Neural cell (in vitro differentiated cells): Measurements from ENCODE around the gene TBC1D9. TPM values are rescaled to one million over a fixed set of nuclear protein-coding genes. Genes with fewer than 3 reads are reported as not detected.
A peak's percentile ranks its signal among the peaks of the same experiment; 100 is the strongest.

Experiments used
- H2AFZ ChIP-seq: fragments of 200-600, 300-800 bp; sonication (generic), shearing (Covaris generic); 2 replicates; pipeline ENCODE4 v1.6.0; 2014; ENCODE audit warnings: low read depth, mild to moderate bottlenecking, antibody characterized with exemption, low read length, moderate library complexity
- H3F3A ChIP-seq: fragments of 200-600 bp; shearing (Covaris generic); 2 replicates; pipeline ENCODE4 v1.6.1; 2016; ENCODE audit warnings: mild to moderate bottlenecking, moderate library complexity, mixed read lengths, antibody characterized with exemption, low read length; ENCODE audit not compliant: insufficient read depth, poor library complexity, severe bottlenecking
- H3K27ac ChIP-seq: fragments of 200-600, 300-800 bp; sonication (generic), shearing (Covaris generic); 2 replicates; pipeline ENCODE4 v1.5.1; 2014; ENCODE audit warnings: mild to moderate bottlenecking, low read length, moderate library complexity
- H3K27me3 ChIP-seq: fragments of 300-800, 200-600 bp; sonication (generic), shearing (Covaris generic); 2 replicates; pipeline ENCODE4 v1.6.0; 2014; ENCODE audit warnings: mild to moderate bottlenecking, low read depth, low read length, moderate library complexity; ENCODE audit not compliant: insufficient read depth
- H3K36me3 ChIP-seq: fragments of 300-800, 200-600 bp; sonication (generic), shearing (Covaris generic); 2 replicates; pipeline ENCODE4 v1.5.1; 2014; ENCODE audit warnings: mild to moderate bottlenecking, antibody characterized with exemption, low read length, moderate library complexity; ENCODE audit not compliant: insufficient read depth
- H3K4me2 ChIP-seq: fragments of 300-800, 200-600 bp; sonication (generic), shearing (Covaris generic); 2 replicates; pipeline ENCODE4 v1.6.0; 2014; ENCODE audit warnings: mild to moderate bottlenecking, low read length
- H3K4me3 ChIP-seq: fragments of 300-800, 200-600 bp; sonication (generic), shearing (Covaris generic); 2 replicates; pipeline ENCODE4 v1.5.1; 2014; ENCODE audit warnings: mild to moderate bottlenecking, low read length, moderate library complexity
- H3K79me2 ChIP-seq: fragments of 200-600 bp; shearing (Covaris generic); replicated peaks from 2 replicates; pipeline ENCODE4 v1.6.0; 2014; ENCODE audit warnings: mild to moderate bottlenecking, low read length, moderate library complexity; ENCODE audit not compliant: insufficient read depth
- H3K9ac ChIP-seq: fragments of 300-800, 200-600 bp; sonication (generic), shearing (Covaris generic); 2 replicates; pipeline ENCODE4 v1.6.1; 2016; ENCODE audit warnings: mild to moderate bottlenecking, low read length, mixed read lengths
- H3K9me2 ChIP-seq: fragments of 200-600 bp; shearing (Covaris generic); 2 replicates; pipeline ENCODE4 v1.6.1; 2016; ENCODE audit warnings: mild to moderate bottlenecking, low read length, mixed read lengths; ENCODE audit not compliant: insufficient read depth
- H3K9me3 ChIP-seq: fragments of 200-600, 300-800 bp; sonication (generic), shearing (Covaris generic); 2 replicates; pipeline ENCODE4 v1.6.1; 2016; ENCODE audit warnings: mild to moderate bottlenecking, mixed run types, low read length, moderate library complexity, mixed read lengths
- H4K20me1 ChIP-seq: fragments of 200-600 bp; shearing (Covaris generic); 2 replicates; pipeline ENCODE4 v1.6.1; 2016; ENCODE audit warnings: mild to moderate bottlenecking, mixed run types; ENCODE audit not compliant: insufficient read depth
- EP300 ChIP-seq: fragments of 450-650 bp; conservative IDR thresholded peaks from 2 replicates; pipeline ENCODE4 v1.6.1; 2014; ENCODE audit warnings: antibody characterized with exemption, mild to moderate bottlenecking, moderate library complexity; ENCODE audit not compliant: poor library complexity, severe bottlenecking
- EZH2 ChIP-seq: fragments of 200-600, 300-800 bp; shearing (Covaris generic), sonication (generic); IDR thresholded peaks from 2 replicates; pipeline ENCODE4 v1.6.1; 2014; ENCODE audit warnings: antibody characterized with exemption, low read length, borderline replicate concordance, mild to moderate bottlenecking; ENCODE audit not compliant: insufficient read depth, poor library complexity, severe bottlenecking
- MXI1 ChIP-seq: fragments of 450-650 bp; conservative IDR thresholded peaks from 2 replicates; pipeline ENCODE4 v1.6.1; 2014; ENCODE audit warnings: antibody characterized with exemption, mild to moderate bottlenecking; ENCODE audit not compliant: poor library complexity, severe bottlenecking
- POLR2AphosphoS5 ChIP-seq: IDR thresholded peaks from 2 replicates; pipeline ENCODE4 v1.6.1; 2012
- RAD21 ChIP-seq: fragments of 450-650 bp; conservative IDR thresholded peaks from 2 replicates; pipeline ENCODE4 v1.6.1; 2014; ENCODE audit warnings: antibody characterized with exemption, mild to moderate bottlenecking, moderate library complexity
- SMC3 ChIP-seq: fragments of 450-650 bp; conservative IDR thresholded peaks from 2 replicates; pipeline ENCODE4 v1.6.1; 2014; ENCODE audit warnings: antibody characterized with exemption, mild to moderate bottlenecking, moderate library complexity; ENCODE audit not compliant: poor library complexity
- TAF1 ChIP-seq: IDR thresholded peaks from 2 replicates; pipeline ENCODE4 v1.6.1; 2012; ENCODE audit warnings: low read depth
- polyA plus RNA-seq: library from polyadenylated mRNA; depleted of rRNA; stranded (reverse); fragments of >200 nt; gene quantifications from 2 replicates; pipeline ENCODE4 v1.2.3, GENCODE V29; 2014
- TF ChIP-seq, protein P1 (sequence below): fragments of 450-650 bp; IDR thresholded peaks from 2 replicates; pipeline ENCODE4 v1.5.1; 2014; ENCODE audit warnings: antibody characterized with exemption, mild to moderate bottlenecking, moderate library complexity; ENCODE audit not compliant: poor library complexity, severe bottlenecking
- TF ChIP-seq, protein P2 (sequence below): IDR thresholded peaks from 2 replicates; pipeline ENCODE4 v1.6.1; 2012; ENCODE audit warnings: borderline replicate concordance

TBC1D9 gene
- polyA plus RNA-seq, 1 donor from 2014 or later: 42.8 TPM

DNA sequence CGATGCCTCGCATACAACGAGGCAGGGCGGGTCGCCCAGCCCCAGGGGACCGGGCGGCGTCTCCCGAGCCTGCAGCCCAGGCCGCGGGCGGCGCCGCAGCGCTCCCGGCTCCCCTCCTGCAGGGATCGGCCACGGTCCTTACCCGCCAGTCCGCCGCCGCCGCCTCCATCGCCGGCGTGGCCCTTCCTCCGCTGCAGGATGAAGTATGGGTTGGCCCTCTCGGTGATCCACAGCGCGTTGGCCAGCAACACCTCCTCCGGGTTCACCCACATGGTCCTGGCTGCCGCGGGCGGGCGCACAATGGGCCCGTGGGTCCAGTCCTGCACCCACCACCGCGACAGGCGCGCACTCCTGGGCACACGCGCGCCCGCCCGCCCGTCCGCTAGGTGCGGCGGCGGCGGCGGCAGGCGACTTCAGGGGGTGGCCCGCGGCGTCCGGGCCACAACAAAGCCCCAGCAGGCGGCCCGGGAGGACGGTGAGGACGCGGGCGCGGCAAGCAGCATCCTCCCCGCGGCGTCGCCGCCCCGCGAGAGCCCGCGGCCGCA is 339 bp downstream of the TBC1D9 start:
- Histone ChIP-seq H3K36me3 (no peaks in the 10 kb centered on the region), H3K4me2 (no peak overlapping the region), H3K27me3 (no peaks in the 10 kb centered on the region), H3K9me3 (no peaks in the 10 kb centered on the region), H3K4me3 (peak overlapping the region; percentile 100), H3K9me2 (no peaks in the 10 kb centered on the region), H3K27ac (peak overlapping the region; percentile 95), H2AFZ (peak overlapping the region; percentile 83), H3K79me2 (peaks cover 49% of the 10 kb centered on the region), H3K9ac (peak overlapping the region; percentile 98), H3F3A (peaks cover 2% of the 10 kb centered on the region), H4K20me1 (no peaks in the 10 kb centered on the region)
- TF ChIP-seq RAD21: peak; percentile 36
- peak; percentile 67 for TF ChIP-seq POLR2AphosphoS5
- peak; percentile 22 for TF ChIP-seq SMC3
- TF ChIP-seq, protein P1, sequence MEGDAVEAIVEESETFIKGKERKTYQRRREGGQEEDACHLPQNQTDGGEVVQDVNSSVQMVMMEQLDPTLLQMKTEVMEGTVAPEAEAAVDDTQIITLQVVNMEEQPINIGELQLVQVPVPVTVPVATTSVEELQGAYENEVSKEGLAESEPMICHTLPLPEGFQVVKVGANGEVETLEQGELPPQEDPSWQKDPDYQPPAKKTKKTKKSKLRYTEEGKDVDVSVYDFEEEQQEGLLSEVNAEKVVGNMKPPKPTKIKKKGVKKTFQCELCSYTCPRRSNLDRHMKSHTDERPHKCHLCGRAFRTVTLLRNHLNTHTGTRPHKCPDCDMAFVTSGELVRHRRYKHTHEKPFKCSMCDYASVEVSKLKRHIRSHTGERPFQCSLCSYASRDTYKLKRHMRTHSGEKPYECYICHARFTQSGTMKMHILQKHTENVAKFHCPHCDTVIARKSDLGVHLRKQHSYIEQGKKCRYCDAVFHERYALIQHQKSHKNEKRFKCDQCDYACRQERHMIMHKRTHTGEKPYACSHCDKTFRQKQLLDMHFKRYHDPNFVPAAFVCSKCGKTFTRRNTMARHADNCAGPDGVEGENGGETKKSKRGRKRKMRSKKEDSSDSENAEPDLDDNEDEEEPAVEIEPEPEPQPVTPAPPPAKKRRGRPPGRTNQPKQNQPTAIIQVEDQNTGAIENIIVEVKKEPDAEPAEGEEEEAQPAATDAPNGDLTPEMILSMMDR: no peak
- no peak for TF ChIP-seq EZH2
- TF ChIP-seq, protein P2, sequence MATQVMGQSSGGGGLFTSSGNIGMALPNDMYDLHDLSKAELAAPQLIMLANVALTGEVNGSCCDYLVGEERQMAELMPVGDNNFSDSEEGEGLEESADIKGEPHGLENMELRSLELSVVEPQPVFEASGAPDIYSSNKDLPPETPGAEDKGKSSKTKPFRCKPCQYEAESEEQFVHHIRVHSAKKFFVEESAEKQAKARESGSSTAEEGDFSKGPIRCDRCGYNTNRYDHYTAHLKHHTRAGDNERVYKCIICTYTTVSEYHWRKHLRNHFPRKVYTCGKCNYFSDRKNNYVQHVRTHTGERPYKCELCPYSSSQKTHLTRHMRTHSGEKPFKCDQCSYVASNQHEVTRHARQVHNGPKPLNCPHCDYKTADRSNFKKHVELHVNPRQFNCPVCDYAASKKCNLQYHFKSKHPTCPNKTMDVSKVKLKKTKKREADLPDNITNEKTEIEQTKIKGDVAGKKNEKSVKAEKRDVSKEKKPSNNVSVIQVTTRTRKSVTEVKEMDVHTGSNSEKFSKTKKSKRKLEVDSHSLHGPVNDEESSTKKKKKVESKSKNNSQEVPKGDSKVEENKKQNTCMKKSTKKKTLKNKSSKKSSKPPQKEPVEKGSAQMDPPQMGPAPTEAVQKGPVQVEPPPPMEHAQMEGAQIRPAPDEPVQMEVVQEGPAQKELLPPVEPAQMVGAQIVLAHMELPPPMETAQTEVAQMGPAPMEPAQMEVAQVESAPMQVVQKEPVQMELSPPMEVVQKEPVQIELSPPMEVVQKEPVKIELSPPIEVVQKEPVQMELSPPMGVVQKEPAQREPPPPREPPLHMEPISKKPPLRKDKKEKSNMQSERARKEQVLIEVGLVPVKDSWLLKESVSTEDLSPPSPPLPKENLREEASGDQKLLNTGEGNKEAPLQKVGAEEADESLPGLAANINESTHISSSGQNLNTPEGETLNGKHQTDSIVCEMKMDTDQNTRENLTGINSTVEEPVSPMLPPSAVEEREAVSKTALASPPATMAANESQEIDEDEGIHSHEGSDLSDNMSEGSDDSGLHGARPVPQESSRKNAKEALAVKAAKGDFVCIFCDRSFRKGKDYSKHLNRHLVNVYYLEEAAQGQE: peak; percentile 27
- TF ChIP-seq MXI1: peak; percentile 80
- no peak for TF ChIP-seq EP300

DNA sequence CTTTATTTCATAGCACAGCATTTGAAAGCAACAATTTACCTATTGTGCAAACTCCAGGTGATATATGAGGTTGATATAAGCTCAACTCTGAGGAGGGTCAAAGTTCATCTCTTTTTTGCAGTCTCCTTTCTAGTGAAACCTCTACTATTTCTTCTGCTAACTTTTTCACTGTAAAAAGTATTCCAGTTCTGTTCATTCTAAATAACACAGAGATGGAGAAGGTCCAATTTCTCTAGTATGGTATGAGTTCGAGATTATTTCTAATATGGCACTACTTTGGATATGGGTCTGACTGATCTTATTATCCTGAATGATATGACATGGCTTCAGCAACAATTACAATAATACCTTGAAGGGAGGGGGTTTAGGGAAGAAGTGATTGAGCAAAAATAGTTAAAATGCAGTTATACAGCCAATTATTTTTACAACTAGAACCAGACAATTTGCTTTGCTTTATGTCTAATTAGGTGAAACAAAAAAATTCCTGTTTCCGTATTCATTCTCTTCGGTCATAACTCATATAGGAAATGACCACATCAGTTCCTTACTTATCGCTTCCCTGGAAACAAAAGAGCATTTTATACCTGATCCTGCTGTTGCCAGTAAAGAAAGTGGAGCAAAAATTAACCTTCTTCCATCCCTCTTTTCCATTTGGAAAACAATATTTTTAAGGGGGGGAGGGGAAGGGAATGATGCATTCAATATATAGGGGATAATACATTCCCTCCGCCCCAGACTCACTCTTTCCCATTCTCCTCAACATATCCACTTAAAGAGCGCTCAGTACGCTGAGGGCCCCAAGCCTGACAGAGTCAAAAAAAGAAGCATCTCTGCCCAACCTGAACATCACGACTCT is 1.0 kb downstream of the TBC1D9 start:
- Histone ChIP-seq H3K9me3 (no peaks in the 10 kb centered on the region), H3K27me3 (no peaks in the 10 kb centered on the region), H3K9me2 (no peaks in the 10 kb centered on the region), H3F3A (peaks cover 2% of the 10 kb centered on the region), H3K4me3 (peak overlapping the region; percentile 100), H3K4me2 (peak overlapping the region; percentile 66), H3K9ac (peak overlapping the region; percentile 98), H3K27ac (peak overlapping the region; percentile 95), H3K36me3 (no peaks in the 10 kb centered on the region), H2AFZ (peak overlapping the region; percentile 11), H4K20me1 (no peaks in the 10 kb centered on the region), H3K79me2 (peaks cover 56% of the 10 kb centered on the region)
- TF ChIP-seq EZH2 (no peak), TAF1 (peak; percentile 82)
- TF ChIP-seq, protein P2: peak; percentile 64
